Vagina (tissue), 2 donors: ENCODE data around the gene CD63. TPM values are rescaled to one million over a fixed set of nuclear protein-coding genes. Genes with fewer than 3 reads are reported as not detected.

Source experiments
- DNase-seq, 2 donors: peaks; one replicate each; pipeline ENCODE4 v3.0.0-alpha.2; 2017; ENCODE audit errors: extremely low spot score in 2 of 2
- H3K27ac ChIP-seq: fragments of 200-600 bp; sonication (generic); one replicate; pipeline ENCODE4 v1.5.1; 2019
- H3K27me3 ChIP-seq: fragments of 200-600 bp; sonication (generic); one replicate; pipeline ENCODE4 v1.5.1; 2019
- H3K36me3 ChIP-seq, 2 donors: fragments of 200-600 bp; sonication (generic); one replicate each; pipeline ENCODE4 v1.5.1; 2017 to 2019
- H3K4me1 ChIP-seq: fragments of 200-600 bp; sonication (generic); one replicate; pipeline ENCODE4 v1.5.1; 2019
- H3K4me3 ChIP-seq, 2 donors: fragments of 200-600 bp; sonication (generic); 1 replicate in 1 of 2; 2 replicates in 1 of 2; pipeline ENCODE4 v1.5.1; 2016 to 2019
- H3K9me3 ChIP-seq: fragments of 200-600 bp; sonication (generic); one replicate; pipeline ENCODE4 v1.5.1; 2019
- CTCF ChIP-seq, 3 experiments: fragments of 450-650 bp in 2 of 3; fragments of 200-600 bp in 1 of 3; sonication (generic) in 1 of 3; IDR thresholded peaks; one replicate each; pipeline ENCODE4 v1.5.1; 2017 to 2019; ENCODE audit warnings: antibody characterized with exemption in 3 of 3, mild to moderate bottlenecking in 2 of 3, moderate library complexity in 2 of 3
- POLR2A ChIP-seq, 2 donors: fragments of 450-650 bp; IDR thresholded peaks; one replicate each; pipeline ENCODE4 v1.6.1; 2017; ENCODE audit warnings: antibody characterized with exemption in 2 of 2, mild to moderate bottlenecking in 2 of 2, moderate library complexity in 2 of 2
- POLR2AphosphoS5 ChIP-seq, 2 donors: sonication (generic); formaldehyde crosslinking; IDR thresholded peaks; one replicate each; pipeline ENCODE4 v1.9.0; 2017; ENCODE audit warnings: antibody characterized with exemption in 2 of 2, mild to moderate bottlenecking in 2 of 2, low read depth in 1 of 2; ENCODE audit not compliant: insufficient read depth in 1 of 2
- intact Hi-C: fragments of 100-400 bp; cut with DNase I; formaldehyde crosslinking; loops from one replicate; pipeline ENCODE4 v1.15.1; 2023
- total RNA-seq: library from RNA; depleted of rRNA; stranded (reverse); fragments of >200 nt; gene quantifications from one replicate; pipeline ENCODE4 v1.2.3, GENCODE V29; 2016

Gene CD63
- total RNA-seq, 1 donor from 2014 or later = 568 TPM

GRCh38 chr12:55717011-55718007 lies 11.5 kb downstream of the CD63 start:
- Histone ChIP-seq H3K9me3 (no peaks in the 10 kb centered on the region), H3K4me1 (peaks cover 60% of the 10 kb centered on the region), H3K27ac (peak overlapping the region; percentile 94), H3K27me3 (no peaks in the 10 kb centered on the region), H3K4me3 (peak overlapping the region; percentile 76 to 91), H3K36me3 (no peaks in the 10 kb centered on the region)
- intact Hi-C loops = no loop called here
- TF ChIP-seq POLR2A (IDR thresholded peaks at IDR 0.05) (no peak), POLR2AphosphoS5 (IDR thresholded peaks at IDR 0.05; ENCODE audit: insufficient read depth in 1 of 2, low read depth in 1 of 2) (no peak), CTCF (IDR thresholded peaks at IDR 0.05) (no peak)
- DNase-seq = no peak

- Histone ChIP-seq H3K27ac (peak overlapping the region; percentile 94), H3K36me3 (no peaks in the 10 kb centered on the region), H3K4me1 (peaks cover 60% of the 10 kb centered on the region), H3K27me3 (no peaks in the 10 kb centered on the region), H3K9me3 (no peaks in the 10 kb centered on the region), H3K4me3 (peak overlapping the region; percentile 76 to 91)
- TF ChIP-seq POLR2A (IDR thresholded peaks at IDR 0.05) (no peak), POLR2AphosphoS5 (IDR thresholded peaks at IDR 0.05; ENCODE audit: insufficient read depth in 1 of 2, low read depth in 1 of 2) (no peak), CTCF (IDR thresholded peaks at IDR 0.05) (no peak)
- no peak for DNase-seq
- intact Hi-C loops = no loop called here
These were observed 12.2 kb downstream of the CD63 start for GRCh38 chr12:55716582-55716957.

GRCh38 chr12:55715833-55716581 lies 12.8 kb downstream of the CD63 start, which contains the start of gene BLOC1S1:
BLOC1S1 (plus strand) TSS chr12:55716046; CDS start chr12:55716052, 6 bp downstream.
- Histone ChIP-seq H3K4me1 (peaks cover 55% of the 10 kb centered on the region), H3K27me3 (no peaks in the 10 kb centered on the region), H3K9me3 (no peaks in the 10 kb centered on the region), H3K36me3 (no peaks in the 10 kb centered on the region), H3K4me3 (peak within 1 kb of the TSS; percentile 76 to 91), H3K27ac (peak within 1 kb of the TSS; percentile 94)
- DNase-seq = peak in 1 of 2 donors; percentile 95
- intact Hi-C loops = no loop called here
- peak; percentile 84 to 90 for TF ChIP-seq POLR2AphosphoS5 (IDR thresholded peaks at IDR 0.05; ENCODE audit: insufficient read depth in 1 of 2, low read depth in 1 of 2)
- no peak for TF ChIP-seq POLR2A (IDR thresholded peaks at IDR 0.05)

- DNase-seq = no peak
- H3K27me3 ChIP-seq = no peaks in the 10 kb centered on the region
- H3K36me3 ChIP-seq = no peaks in the 10 kb centered on the region
- H3K27ac ChIP-seq = peak overlapping the region; percentile 94
- peaks cover 47% of the 10 kb centered on the region for H3K4me1 ChIP-seq
- H3K4me3 ChIP-seq = peak overlapping the region; percentile 76 to 91
- H3K9me3 ChIP-seq = no peaks in the 10 kb centered on the region
- intact Hi-C loops = no loop called here
- TF ChIP-seq POLR2AphosphoS5 (IDR thresholded peaks at IDR 0.05; ENCODE audit: insufficient read depth in 1 of 2, low read depth in 1 of 2) = no peak
- no peak for TF ChIP-seq CTCF (IDR thresholded peaks at IDR 0.05)
- no peak for TF ChIP-seq POLR2A (IDR thresholded peaks at IDR 0.05)
These were observed 13.5 kb downstream of the CD63 start for GRCh38 chr12:55715169-55715764.

GRCh38 chr12:55713721-55714120 lies 15.1 kb downstream of the CD63 start:
- Histone ChIP-seq H3K4me1 (peaks cover 33% of the 10 kb centered on the region), H3K27me3 (no peaks in the 10 kb centered on the region), H3K36me3 (no peaks in the 10 kb centered on the region), H3K27ac (no peak overlapping the region), H3K9me3 (no peaks in the 10 kb centered on the region), H3K4me3 (no peak overlapping the region)
- intact Hi-C loops = no loop called here
- TF ChIP-seq POLR2A (IDR thresholded peaks at IDR 0.05) (no peak), CTCF (IDR thresholded peaks at IDR 0.05) (no peak), POLR2AphosphoS5 (IDR thresholded peaks at IDR 0.05; ENCODE audit: insufficient read depth in 1 of 2, low read depth in 1 of 2) (no peak)
- no peak for DNase-seq
